Measurements from ENCODE around the gene BCL6.

BCL6 gene

DNA sequence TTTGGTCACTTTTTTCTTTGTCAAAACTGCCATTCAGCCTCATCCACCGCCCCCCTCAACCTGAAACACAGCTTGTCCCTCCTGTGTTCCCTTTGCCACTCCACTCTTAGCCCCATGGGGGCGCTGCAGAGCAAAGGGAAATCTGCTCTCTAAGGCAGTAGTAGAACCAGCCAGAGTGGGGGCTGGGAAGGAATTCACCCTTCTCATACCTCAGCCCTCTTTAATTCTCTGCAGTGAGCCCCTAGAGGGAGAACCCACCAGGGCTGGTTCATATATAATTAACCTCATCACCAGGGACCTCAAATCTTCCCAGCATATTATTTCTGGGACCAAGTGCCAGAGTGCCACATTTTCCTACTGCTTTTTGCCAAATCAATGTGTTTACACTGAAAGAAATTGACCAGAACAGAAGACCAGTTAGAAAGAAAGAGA is 2.8 kb upstream of the BCL6 start:
- ATAC-seq: peak; percentile 53
- TF ChIP-seq PPARA (CRISPR knock-in tag; IDR thresholded peaks at IDR 0.05; ENCODE audit: borderline replicate concordance) (no peak), ZFP30 (CRISPR knock-in tag; IDR thresholded peaks at IDR 0.05) (no peak), ARNTL (CRISPR knock-in tag; IDR thresholded peaks at IDR 0.05; ENCODE audit: borderline replicate concordance, low read depth) (no peak), CREB5 (CRISPR knock-in tag; IDR thresholded peaks at IDR 0.05; ENCODE audit: low read depth) (no peak), TCF4 (CRISPR knock-in tag; IDR thresholded peaks at IDR 0.05; ENCODE audit: borderline replicate concordance) (no peak), BACH2 (CRISPR knock-in tag; IDR thresholded peaks at IDR 0.05; ENCODE audit: borderline replicate concordance) (no peak), RARB (CRISPR knock-in tag; IDR thresholded peaks at IDR 0.05) (no peak), ZNF70 (CRISPR knock-in tag; IDR thresholded peaks at IDR 0.05) (no peak), ZNF565 (CRISPR knock-in tag; conservative IDR thresholded peaks at IDR 0.05; ENCODE audit: low read depth) (no peak), GLIS3 (CRISPR knock-in tag; IDR thresholded peaks at IDR 0.05) (no peak), ZFP3 (CRISPR knock-in tag; IDR thresholded peaks at IDR 0.05) (no peak)
- TF ChIP-seq, protein P1, sequence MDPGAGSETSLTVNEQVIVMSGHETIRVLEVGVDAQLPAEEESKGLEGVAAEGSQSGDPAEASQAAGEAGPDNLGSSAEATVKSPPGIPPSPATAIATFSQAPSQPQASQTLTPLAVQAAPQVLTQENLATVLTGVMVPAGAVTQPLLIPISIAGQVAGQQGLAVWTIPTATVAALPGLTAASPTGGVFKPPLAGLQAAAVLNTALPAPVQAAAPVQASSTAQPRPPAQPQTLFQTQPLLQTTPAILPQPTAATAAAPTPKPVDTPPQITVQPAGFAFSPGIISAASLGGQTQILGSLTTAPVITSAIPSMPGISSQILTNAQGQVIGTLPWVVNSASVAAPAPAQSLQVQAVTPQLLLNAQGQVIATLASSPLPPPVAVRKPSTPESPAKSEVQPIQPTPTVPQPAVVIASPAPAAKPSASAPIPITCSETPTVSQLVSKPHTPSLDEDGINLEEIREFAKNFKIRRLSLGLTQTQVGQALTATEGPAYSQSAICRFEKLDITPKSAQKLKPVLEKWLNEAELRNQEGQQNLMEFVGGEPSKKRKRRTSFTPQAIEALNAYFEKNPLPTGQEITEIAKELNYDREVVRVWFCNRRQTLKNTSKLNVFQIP (CRISPR knock-in tag; IDR thresholded peaks at IDR 0.05; ENCODE audit: borderline replicate concordance, low read depth): no peak
- TF ChIP-seq, protein P2, sequence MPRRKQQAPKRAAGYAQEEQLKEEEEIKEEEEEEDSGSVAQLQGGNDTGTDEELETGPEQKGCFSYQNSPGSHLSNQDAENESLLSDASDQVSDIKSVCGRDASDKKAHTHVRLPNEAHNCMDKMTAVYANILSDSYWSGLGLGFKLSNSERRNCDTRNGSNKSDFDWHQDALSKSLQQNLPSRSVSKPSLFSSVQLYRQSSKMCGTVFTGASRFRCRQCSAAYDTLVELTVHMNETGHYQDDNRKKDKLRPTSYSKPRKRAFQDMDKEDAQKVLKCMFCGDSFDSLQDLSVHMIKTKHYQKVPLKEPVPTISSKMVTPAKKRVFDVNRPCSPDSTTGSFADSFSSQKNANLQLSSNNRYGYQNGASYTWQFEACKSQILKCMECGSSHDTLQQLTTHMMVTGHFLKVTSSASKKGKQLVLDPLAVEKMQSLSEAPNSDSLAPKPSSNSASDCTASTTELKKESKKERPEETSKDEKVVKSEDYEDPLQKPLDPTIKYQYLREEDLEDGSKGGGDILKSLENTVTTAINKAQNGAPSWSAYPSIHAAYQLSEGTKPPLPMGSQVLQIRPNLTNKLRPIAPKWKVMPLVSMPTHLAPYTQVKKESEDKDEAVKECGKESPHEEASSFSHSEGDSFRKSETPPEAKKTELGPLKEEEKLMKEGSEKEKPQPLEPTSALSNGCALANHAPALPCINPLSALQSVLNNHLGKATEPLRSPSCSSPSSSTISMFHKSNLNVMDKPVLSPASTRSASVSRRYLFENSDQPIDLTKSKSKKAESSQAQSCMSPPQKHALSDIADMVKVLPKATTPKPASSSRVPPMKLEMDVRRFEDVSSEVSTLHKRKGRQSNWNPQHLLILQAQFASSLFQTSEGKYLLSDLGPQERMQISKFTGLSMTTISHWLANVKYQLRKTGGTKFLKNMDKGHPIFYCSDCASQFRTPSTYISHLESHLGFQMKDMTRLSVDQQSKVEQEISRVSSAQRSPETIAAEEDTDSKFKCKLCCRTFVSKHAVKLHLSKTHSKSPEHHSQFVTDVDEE (CRISPR knock-in tag; IDR thresholded peaks at IDR 0.05): no peak

DNA sequence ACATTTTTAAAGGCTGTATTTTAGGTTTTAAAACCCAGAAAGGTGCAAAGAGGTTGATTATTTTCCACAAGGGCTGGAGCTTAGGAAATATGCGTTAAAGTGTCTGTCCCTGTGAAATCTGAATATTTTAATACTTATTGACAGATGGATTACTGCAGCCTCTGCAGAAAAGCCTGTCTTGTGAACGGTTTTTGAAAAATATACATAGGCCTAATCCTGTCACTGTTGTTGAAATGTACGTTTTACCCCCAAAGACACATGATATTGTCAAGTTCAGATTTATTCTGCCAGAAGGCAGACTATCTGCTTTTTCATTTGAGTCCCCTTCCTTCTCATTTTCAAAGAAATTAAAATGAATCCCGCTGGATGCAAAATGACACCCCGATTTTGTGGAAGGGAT is 2.2 kb upstream of the BCL6 start:
- no peak for ATAC-seq
- no peak for TF ChIP-seq GLIS3 (CRISPR knock-in tag; IDR thresholded peaks at IDR 0.05)
- no peak for TF ChIP-seq CSRNP3 (CRISPR knock-in tag; IDR thresholded peaks at IDR 0.05)
- no peak for TF ChIP-seq RARB (CRISPR knock-in tag; IDR thresholded peaks at IDR 0.05)
- TF ChIP-seq ZC3H10 (CRISPR knock-in tag; IDR thresholded peaks at IDR 0.05): no peak
- TF ChIP-seq ARNTL (CRISPR knock-in tag; IDR thresholded peaks at IDR 0.05; ENCODE audit: borderline replicate concordance, low read depth): no peak
- TF ChIP-seq ZFP3 (CRISPR knock-in tag; IDR thresholded peaks at IDR 0.05): no peak
- TF ChIP-seq ZFP30 (CRISPR knock-in tag; IDR thresholded peaks at IDR 0.05): no peak
- no peak for TF ChIP-seq PPARA (CRISPR knock-in tag; IDR thresholded peaks at IDR 0.05; ENCODE audit: borderline replicate concordance)
- no peak for TF ChIP-seq TCF4 (CRISPR knock-in tag; IDR thresholded peaks at IDR 0.05; ENCODE audit: borderline replicate concordance)
- TF ChIP-seq OSR1 (CRISPR knock-in tag; IDR thresholded peaks at IDR 0.05): no peak
- TF ChIP-seq CREB5 (CRISPR knock-in tag; IDR thresholded peaks at IDR 0.05; ENCODE audit: low read depth): no peak
- no peak for TF ChIP-seq ESRRG (CRISPR knock-in tag; IDR thresholded peaks at IDR 0.05)
- TF ChIP-seq, protein P2 (CRISPR knock-in tag; IDR thresholded peaks at IDR 0.05): no peak
- no peak for TF ChIP-seq SNAI2 (CRISPR knock-in tag; IDR thresholded peaks at IDR 0.05)
- TF ChIP-seq CSDC2 (CRISPR knock-in tag; IDR thresholded peaks at IDR 0.05): no peak
- TF ChIP-seq, protein P3, sequence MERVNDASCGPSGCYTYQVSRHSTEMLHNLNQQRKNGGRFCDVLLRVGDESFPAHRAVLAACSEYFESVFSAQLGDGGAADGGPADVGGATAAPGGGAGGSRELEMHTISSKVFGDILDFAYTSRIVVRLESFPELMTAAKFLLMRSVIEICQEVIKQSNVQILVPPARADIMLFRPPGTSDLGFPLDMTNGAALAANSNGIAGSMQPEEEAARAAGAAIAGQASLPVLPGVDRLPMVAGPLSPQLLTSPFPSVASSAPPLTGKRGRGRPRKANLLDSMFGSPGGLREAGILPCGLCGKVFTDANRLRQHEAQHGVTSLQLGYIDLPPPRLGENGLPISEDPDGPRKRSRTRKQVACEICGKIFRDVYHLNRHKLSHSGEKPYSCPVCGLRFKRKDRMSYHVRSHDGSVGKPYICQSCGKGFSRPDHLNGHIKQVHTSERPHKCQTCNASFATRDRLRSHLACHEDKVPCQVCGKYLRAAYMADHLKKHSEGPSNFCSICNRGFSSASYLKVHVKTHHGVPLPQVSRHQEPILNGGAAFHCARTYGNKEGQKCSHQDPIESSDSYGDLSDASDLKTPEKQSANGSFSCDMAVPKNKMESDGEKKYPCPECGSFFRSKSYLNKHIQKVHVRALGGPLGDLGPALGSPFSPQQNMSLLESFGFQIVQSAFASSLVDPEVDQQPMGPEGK (CRISPR knock-in tag; IDR thresholded peaks at IDR 0.05; ENCODE audit: borderline replicate concordance): no peak
- TF ChIP-seq ZNF565 (CRISPR knock-in tag; conservative IDR thresholded peaks at IDR 0.05; ENCODE audit: low read depth): no peak
